HG02938 (cell line): ENCODE measurements around the gene B3GALT6.
"Not testable (repeated sequence)": the region's sequence is repeated elsewhere in the genome, so short reads cannot be mapped to it uniquely, and the experiment has no call there.

Experiments used
- ATAC-seq: cut with Tn5 transposase; IDR thresholded peaks from one replicate; pipeline ENCODE4 v1.9.1; 2021; ENCODE audit warnings: mild to moderate bottlenecking, moderate library complexity; ENCODE audit not compliant: unreplicated experiment

Gene B3GALT6

DNA sequence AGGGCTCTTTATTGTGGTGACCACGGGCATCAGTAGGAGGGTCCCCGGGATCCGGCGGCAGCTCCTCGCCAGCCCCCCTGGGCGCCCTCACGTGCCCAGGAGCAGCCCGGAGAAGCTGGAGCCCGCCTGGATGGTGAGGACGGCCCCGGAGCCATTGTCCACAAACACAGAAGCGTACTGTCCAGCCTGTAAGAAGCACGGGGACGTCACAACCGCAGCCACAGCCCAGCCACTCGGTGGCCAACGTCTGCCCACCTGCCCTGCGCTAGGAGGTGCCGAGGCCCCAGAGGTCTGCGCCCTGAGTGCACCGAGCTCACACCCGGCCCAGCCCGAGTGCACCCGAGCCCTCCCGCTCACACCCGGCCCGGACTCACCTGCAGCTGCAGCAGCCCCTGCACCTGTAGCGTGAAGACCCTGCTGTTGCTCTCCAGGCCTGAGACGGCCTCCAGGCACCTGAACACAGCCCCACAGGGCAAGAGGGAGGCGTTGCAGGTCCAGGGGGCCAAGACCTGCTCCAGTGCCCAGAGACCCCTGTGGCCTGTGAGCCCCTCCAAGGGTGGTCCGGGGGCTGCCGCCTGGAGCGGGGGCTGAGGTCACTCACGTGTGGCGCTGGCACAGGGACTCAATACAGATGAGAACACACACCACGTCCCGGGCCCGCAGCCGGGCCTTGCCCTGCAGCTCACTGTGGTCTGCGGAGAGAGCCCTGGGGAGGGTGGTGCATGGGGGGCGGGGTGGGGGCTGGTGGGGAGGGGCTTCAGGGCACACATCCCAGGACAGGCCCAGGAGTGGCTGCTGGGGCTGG, 10.6 kb downstream of the B3GALT6 start:
- ATAC-seq = no peak

DNA sequence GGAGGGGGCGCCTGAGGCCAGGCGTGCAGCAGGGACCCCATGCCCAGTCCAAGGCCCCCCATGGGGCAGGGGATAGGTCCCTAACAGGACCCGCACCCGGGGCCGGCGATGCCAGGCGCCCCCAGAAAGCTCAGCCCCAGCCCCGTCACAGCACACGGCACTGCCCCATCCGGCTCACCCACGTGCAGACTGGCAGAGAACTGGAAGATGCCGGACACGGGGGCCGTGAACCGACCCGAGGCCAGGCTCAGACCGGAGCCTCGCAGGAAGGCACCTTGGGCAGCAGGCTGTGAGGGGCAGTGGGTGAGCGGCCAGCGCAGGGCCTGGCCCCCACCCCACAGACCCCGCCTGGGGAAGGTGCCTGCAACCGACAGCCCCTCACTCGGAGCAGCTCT, 11.2 kb downstream of the B3GALT6 start:
- ATAC-seq = no peak

DNA sequence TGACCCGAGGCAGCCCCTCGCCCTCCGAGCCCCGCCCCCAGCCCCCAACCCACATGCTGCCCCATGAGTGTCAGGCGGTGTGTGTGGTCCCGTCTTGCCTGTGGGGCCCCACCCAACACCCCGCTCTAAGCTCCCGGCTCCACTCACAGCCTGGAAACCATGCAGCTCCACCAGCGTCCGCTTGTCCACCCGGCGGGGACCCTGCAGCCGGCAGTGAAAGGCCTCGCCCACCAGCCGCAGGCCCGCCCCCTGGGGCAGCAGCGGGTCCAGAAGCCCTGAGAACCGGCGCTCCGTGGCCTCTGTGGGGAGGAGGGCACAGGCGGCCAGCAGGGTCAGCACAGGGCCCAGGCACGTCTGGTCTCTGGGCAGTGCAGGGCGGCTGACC, 11.8 kb downstream of the B3GALT6 start:
- no peak for ATAC-seq

DNA sequence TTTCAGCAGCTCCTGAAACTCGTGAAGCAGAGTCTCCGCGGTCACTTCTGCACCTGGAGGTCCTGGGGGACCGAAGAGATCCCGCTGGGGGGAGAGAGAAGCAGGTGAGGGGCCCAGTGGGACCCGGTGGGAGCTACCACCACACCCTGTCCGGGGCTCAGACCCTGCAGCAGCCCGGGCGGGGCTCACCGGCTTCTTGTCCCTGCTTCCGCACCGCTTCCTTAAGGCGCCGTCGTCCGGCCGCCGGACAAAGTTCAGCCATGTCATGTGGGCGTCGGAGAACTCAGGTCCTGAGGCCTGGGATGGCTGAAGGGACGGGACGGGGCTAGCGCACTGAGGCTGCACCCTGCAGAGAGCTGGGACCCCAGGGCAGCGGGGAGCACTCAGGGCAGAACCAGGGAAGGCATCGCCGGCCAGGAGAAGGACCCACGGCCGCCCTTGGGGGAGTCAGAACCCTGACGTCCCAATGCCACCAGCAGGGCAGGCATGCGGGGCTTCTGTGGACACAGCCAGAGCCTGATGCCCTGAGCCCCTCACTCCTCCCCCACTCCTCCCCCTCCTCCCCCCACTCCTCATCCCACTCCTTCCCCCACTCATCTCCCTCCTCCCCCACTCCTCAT, 12.3 kb downstream of the B3GALT6 start:
- no peak for ATAC-seq

DNA sequence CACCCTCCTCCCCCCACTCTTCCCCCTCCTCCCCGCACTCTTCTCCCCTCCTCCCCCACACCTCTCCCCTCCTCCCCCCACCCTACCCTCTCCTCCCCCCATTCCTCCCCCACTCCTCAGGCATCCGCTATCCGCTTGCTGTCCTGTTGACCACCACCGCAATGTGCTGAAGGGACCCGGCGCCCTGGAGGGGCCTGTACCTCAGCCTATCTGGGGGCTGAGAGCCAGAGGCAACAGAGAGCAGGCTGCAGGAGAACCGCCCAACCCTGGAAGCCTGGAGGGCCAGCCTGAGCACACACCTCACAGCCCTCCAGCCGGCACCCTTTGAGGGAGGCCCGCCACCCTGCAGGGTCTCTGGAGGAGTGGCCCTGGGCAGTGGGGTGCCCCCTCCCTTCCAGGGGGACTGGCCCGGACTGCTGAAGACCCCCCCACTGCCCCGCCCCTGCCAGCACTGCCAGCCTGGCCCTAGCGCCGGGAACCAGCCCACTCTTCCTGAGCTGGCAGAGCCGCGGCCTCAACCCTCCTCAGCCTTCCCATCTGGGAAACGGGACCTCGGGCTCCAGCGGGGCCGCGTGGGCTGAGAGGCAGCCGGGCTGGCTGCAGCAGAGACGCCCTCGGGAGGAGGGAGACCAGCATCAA, 13.3 kb downstream of the B3GALT6 start:
- no peak for ATAC-seq

DNA sequence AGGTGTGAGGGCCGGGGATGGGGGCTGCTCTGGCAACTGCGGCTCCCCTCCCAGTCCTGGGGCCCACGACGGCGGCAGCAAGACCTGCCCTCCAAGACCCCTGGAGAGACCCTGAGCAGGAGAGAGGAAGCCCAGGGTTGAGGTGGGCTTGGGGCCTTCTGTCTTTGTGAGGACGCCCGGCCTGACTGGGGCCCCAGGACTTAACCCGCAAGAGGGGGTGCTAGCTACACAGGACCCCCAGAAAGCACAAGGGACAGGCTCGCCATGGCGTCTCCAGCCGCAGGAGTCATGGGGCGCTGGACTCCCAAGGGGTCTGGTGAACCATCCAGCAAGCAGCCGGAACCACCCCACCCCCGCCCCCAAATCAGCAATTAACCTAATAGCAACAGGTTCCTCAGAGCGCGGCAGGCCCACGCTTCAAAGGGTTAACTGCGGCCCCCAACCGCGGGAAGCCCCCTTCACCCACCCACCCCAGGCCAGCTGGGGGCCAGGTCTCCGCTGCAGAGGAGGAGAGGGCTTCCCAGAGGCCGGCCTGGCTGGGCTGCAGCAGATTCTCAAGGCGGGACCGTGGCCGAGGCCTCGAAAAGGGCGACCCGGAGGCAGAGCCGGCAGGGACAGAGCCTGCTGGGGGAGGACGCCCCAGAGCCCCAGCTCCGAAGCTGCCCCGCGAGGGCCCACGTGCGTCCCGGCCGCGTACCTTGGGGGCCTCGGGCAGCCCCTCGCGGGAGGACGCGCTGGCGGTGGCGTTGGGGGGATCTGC, 14.0 kb downstream of the B3GALT6 start:
- ATAC-seq = no peak

DNA sequence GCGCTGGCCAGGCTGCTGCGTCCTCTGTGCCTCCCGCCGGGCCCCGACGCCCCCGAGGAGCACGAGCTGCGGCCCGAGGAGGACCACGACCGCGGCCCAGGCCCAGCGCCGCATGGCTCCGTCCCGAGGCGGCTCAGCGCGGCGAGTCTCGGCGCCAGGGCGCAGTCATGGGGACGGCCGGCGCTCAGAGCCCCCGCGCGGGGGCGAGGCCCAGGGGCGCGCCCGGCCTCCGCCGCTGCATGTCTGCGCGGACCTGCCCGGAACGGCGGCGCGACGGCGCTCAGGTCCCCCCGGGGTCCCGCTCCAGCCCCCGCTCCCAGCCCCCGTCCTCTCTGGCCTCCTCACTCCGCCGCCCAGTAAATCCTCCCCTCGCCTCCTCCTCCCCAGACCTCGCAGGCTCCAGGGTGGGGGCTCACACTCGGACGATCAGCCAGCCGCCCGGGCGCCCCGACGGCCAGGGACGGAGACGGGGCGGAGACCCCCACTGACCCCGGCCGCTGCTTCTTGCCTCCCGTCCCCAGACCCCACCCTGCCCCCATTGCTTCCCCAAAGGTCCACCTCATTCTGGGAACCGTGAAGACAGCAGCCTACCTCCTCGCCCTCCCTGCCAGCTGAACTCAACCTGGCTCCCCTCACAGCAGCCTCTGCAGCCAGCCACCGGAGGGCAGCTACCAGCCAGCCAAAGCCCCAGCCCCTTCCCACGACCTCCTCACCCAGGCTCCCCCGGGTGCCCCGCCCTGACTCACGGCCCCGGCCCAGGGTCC, 14.7 kb downstream of the B3GALT6 start, which contains the start of gene C1QTNF12:
Gene C1QTNF12, minus strand, starts transcription at position 146 of the 764 bp plus-strand sequence. Its CDS starts 32 bp downstream, at position 114.
- ATAC-seq = no peak

DNA sequence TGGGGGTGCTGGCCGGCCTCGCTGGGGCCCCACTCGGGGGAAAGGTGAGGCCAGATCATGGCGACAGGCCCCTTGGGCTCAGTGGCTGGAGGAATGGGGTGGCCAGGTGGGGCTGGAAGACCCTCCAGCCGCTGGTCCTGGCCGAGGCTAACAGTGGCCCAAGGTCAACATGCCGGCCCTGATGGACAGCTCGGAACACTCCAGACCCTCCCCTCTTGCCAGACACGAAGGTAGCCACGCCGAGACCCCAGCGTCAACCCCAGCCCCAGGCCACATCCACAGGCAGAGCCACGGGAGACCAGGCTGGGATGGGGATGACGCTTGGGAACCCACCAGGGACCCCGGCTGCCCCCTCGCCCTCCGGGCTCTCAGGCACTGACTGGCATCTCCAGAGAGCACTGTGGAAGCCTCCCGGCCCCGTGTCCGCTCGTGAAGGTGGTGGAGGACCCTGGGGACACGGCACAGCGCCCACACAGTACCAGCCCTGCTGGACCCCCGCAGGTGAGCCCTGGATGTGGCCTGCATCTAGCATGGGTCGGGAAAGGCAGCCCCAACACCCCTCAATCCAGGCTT, 15.4 kb downstream of the B3GALT6 start:
- no peak for ATAC-seq

DNA sequence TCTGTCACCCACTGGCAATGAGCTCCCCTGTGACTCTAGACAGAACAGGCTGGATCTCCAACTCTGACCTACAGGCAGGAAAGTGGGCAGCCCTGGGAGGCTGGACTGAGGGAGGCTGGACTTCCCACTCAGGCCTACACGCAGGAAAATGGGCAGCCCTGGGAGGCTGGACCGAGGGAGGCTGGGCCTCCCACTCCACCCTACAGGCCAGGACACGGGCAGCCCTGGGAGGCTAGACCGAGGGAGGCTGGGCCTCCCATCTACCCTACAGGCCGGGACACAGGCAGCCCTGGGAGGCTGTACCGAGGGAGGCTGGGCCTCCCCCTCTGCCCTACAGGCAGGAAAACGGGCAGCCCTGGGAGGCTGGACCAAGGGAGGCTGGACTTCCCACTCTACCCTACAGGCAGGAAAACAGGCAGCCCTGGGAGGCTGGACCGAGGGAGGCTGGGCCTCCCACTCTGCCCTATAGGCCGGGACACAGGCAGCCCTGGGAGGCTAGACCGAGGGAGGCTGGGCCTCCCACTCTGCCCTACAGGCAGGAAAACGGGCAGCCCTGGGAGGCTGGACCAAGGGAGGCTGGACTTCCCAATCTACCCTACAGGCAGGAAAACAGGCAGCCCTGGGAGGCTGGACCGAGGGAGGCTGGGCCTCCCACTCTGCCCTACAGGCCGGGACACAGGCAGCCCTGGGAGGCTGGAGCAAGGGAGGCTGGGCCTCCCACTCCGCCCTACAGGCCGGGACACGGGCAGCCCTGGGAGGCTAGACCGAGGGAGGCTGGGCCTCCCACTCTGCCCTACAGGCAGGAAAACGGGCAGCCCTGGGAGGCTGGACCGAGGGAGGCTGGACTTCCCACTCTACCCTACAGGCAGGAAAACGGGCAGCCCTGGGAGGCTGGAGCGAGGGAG, 16.2 kb downstream of the B3GALT6 start:
- not testable (repeated sequence) for ATAC-seq

DNA sequence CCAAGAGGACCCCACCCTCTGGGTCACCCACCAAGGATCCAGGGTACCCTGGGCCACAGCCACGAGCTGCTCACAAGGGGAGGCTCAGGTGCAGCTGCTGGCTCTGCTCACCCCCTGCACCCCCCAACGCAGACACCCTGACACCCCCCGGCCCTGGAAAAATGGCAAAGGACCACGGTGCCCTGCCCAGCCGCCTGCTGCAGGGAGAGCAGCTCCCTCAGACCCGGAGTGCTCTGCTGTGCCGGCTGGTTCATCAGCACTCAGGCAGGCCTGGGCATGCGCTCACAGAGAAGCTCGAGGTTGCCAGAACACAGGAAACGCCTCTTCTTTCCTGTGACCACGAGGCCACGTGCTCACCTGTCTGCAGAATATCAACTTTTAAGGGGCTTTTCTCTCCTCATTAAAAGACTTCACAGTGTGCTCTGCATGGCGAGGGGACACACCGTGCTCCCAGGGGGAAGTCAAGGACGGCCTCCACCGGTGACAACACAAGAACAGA, 18.8 kb downstream of the B3GALT6 start:
- ATAC-seq = no peak

DNA sequence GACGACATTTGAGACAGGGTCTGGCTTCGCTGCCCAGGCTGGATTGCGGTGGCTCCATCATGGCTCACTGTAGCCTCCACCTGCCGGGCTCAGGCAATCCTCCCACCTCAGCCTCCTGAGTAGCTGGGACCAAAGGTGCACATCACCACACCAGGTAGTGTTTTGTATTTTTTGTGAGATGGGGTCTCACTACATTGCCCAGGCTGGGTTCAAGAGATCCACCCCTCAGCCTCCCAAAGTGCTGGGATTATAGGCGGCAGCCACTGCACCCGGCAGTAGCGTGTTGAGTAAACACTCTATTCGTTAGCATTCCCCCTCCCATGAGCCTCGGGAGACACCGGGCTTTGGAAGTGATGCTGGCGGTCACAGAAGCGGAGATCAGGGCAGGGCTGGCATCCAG, 21.3 kb downstream of the B3GALT6 start:
- ATAC-seq = no peak

DNA sequence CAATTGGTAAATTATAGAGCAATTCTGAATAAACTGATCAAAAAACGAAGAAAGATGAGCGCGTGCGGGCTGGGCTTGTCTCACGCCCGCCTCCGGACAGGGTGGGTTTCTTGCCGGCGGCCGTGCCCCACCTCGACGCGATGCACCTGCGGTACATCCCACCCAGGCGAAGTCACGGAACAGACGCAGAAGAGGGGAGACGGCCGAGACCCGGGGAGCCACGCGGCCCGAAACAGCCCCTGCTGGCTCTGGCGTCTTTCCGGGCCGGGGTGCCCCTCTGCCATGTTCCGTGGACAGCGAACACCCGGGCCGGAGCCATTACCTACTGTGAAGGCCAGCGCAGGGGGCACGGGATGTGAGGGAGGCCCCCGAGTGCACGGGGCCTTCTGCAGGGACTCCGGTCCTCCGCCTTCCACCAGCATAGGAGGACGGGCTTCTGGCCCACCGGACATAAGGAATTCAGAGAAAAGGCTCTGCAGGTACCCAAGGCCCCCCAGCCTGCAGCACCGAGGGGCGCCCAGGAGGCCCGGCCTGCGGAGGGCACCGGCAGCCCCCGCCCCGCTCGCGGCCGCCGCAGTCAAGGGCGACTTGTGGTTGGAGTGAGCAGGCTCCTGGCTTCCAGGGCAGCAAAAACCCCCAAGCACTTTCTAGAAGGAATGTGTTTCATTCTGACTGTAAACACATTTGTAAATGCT, 22.1 kb downstream of the B3GALT6 start:
- no peak for ATAC-seq

DNA sequence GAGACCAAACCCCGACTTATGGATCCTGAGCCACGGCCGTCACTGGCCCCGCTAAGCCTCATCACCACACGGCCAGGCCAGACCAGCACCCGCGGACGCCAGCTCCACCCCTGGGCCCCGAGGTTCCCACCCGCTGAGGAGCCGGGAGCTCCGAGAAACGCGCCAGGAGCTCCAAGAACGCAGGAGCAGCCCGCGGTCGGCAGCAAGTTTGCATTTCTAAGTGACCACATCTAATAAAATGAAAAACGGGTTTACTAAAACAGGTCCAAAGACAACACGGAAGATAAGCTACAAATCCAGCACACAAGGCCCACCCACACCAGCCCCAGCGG, 22.6 kb downstream of the B3GALT6 start:
- ATAC-seq = no peak

DNA sequence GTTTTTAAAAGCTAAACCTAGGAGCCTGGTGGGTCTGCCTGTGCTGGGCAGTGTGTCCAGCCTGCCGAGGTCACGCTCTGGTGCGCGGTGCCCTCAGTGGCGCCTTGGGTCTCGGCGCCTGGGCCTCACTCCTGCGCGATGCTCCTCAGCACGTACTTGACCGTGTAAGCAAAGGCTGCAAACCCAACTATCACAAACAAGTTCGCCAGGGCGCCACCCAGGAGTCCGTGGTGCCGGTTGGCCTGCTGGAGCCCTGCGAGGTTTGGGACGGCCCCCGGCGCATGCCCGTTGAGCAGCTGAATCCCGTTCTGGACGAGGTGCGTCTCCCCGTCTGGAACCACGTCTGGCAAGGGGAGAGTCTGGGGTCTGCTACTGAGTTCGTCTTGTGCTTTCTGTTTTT, 23.0 kb downstream of the B3GALT6 start:
- ATAC-seq = no peak

DNA sequence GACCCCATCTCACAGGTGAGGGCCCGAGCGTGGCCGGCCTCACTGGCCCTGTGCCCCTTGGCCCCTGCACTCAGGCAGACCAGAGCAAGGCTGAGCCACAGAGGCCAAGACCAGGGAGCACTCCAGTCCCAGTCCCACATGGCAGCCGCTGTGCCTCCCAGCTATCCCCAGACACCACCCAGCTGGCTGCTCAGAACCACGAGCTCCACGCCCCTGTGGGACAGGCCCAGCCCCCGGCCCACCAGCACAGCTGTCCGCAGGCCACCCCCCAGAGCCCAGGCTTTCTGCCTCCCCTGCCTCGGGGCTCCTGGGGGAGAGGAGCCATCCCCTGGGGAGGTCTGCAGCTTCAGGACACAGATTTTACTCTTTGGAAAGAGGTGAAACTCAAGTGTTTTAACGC, 23.6 kb downstream of the B3GALT6 start:
- ATAC-seq = no peak

DNA sequence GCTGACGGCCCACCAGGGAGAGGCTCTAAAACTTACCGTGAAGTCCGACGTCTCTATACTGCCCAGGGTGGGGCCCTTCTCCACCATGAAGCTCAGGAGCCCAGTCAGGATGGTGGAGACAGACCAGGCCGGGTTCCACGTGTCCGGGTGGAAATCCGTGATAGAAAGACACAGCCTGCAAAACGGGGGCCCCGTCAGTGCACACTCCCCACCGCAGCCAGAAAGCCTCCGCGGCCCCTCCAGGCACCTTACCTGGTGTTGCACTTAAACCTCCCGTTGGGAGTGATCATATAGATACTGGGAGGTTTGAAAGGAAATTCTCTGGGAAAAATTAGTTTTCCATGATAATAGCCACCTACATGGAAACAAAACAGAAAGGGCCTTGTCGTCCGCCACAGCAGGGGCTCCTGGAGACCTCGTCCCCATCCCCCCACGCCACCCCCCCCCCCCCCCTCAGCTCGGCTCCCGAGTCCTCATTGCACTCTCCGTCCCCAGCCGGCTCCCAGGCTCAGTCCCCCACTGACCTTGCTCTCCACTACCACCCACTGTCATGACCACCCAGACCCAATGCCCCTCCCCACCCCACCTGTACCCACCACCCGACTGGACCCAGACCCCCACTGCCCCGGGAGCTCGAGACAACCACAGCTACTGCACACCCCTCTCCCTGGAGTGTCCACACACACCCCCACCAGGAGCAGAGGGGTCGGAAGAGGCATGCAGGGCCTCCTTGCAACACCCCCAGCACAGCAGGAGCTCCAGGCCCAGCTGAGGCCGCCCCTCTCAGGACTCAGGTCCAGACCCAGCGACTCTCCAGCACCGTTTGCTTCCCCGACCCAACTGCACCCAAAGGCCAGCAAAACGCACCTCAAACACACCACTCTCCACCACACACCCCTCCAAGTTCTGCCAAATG, 25.2 kb downstream of the B3GALT6 start:
- ATAC-seq = no peak

DNA sequence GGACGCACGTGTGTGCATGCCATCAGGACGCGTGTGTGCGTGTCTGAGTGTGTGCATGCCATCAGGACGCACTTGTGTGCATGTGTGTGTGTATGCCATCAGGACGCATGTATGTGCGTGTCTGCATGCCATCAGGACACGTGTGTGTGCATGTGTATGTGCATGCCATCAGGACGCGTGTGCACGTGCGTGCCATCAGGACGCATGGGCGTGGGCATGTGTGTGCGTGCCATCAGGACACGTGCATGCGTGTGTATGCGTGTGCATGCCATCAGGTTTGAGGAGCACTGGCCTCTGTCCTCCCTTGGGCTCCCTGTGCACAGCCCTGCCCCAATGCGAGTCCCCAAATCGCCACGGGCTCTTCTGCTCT, 27.1 kb downstream of the B3GALT6 start:
- no peak for ATAC-seq

DNA sequence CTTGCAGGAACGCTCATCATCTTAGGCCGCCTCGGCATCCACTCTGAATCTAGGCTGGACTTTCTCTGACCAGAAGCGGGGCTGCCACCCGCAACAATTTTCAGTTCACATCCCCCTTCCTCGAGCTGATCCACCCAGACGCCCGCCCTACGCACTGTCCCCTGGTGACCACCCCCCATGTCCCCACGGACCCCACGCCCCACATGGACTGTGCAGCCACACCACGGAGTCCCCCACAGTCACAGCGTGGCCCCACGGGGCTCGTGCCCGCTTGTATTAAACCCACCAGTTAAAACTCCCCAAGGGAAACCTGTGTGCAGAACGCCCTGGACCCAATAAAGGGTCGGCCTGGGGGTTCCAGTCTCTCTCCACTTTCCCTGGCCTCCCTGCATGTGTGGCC, 27.5 kb downstream of the B3GALT6 start:
- ATAC-seq = no peak
